ENCODE results near the gene RNF168. TPM values are rescaled to one million over a fixed set of nuclear protein-coding genes. Genes with fewer than 3 reads are reported as not detected.

The RNF168 gene
- total and polyA plus RNA-seq, 2 of the 4 experiments (the other 2 are of a cell fraction) = 2.5 to 15.2 TPM

DNA sequence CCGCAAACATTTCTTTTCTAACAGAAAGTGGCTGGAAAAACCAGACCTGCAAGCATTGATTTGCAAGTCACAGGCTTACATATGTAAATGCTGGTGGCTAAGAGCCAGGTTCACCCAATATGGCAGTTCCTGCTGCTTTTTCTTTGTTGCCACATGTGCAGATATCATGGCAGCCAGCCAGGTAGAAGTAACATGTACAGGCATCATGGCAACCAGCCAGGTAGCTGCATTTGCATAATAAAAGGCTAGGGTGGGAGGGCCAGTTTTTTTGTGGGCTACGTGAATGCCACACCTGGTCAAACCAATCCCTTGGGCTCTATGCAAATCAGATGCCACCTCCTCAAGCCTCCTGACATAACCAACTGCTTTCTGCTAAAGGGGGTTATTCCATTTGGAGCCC is 14.4 kb upstream of the RNF168 start:
- Histone ChIP-seq H3K56ac (ENCODE audit: extremely low read depth, insufficient read depth, low read length) (no peak overlapping the region), H2AK9ac (replicated peaks; ENCODE audit: low read depth, low read length, poor library complexity) (no peak overlapping the region), H3K9me1 (ENCODE audit: insufficient read depth, low read length) (no peaks in the 10 kb centered on the region; the same call in 1 of the 2 replicates), H3K14ac (replicated peaks; ENCODE audit: low read depth, low read length) (no peak overlapping the region), H3K4me1 (ENCODE audit: control insufficient read depth, insufficient read depth, low read length) (no peaks in the 10 kb centered on the region; the same call in 1 of the 2 replicates), H3K4me3 (ENCODE audit: insufficient read depth, low read depth, low read length) (no peak overlapping the region), H3K23ac (ENCODE audit: low read depth, low read length) (no peak overlapping the region), H2BK5ac (ENCODE audit: low read depth, low read length, poor library complexity, severe bottlenecking) (no peak overlapping the region), H2BK15ac (ENCODE audit: low read depth, low read length) (no peak overlapping the region), H3K27ac (ENCODE audit: insufficient read depth, low read length) (no peak overlapping the region), H2AFZ (replicated peaks; ENCODE audit: low read length, poor library complexity) (no peak overlapping the region), H3K4me2 (ENCODE audit: low read depth, low read length) (no peak overlapping the region), H3K18ac (ENCODE audit: low read depth, low read length) (no peak overlapping the region), H2BK120ac (ENCODE audit: low read depth, low read length) (no peak overlapping the region), H4K20me1 (ENCODE audit: insufficient read depth, low read length) (no peaks in the 10 kb centered on the region), H4K91ac (ENCODE audit: insufficient read depth, low read depth, low read length) (no peak overlapping the region), H4K5ac (ENCODE audit: low read depth, low read length) (no peak overlapping the region), H3K79me1 (ENCODE audit: low read depth in 1 of 2, low read length in 2 of 2) (no peaks in the 10 kb centered on the region), H4K8ac (ENCODE audit: low read depth in 2 of 2, low read length in 2 of 2) (no peak overlapping the region), H2BK20ac (ENCODE audit: low read depth, low read length) (no peak overlapping the region), H3K9me3 (ENCODE audit: control insufficient read depth, insufficient read depth, low read length) (peaks cover 31% of the 10 kb centered on the region), H3K36me3 (ENCODE audit: control insufficient read depth, insufficient read depth, low read length) (no peaks in the 10 kb centered on the region), H3K27me3 (ENCODE audit: control insufficient read depth, insufficient read depth, low read length) (no peaks in the 10 kb centered on the region), H2AK5ac (ENCODE audit: low read depth, low read length) (no peak overlapping the region), H3K9ac (ENCODE audit: low read depth, low read length) (no peak overlapping the region), H3K4ac (ENCODE audit: low read depth, low read length) (no peak overlapping the region)
- DNase-seq = no peak
- in situ Hi-C loops (cut with MboI; ENCODE audit: low sequenced_read_pairs) = loop anchor here (10.0 kb wide), 1 partner anchor 443 kb away; no protein-coding TSS in a partner anchor
- TF ChIP-seq, protein P1, sequence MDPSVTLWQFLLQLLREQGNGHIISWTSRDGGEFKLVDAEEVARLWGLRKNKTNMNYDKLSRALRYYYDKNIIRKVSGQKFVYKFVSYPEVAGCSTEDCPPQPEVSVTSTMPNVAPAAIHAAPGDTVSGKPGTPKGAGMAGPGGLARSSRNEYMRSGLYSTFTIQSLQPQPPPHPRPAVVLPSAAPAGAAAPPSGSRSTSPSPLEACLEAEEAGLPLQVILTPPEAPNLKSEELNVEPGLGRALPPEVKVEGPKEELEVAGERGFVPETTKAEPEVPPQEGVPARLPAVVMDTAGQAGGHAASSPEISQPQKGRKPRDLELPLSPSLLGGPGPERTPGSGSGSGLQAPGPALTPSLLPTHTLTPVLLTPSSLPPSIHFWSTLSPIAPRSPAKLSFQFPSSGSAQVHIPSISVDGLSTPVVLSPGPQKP (IDR thresholded peaks at IDR 0.05; ENCODE audit: borderline replicate concordance, low read depth, low read length) = no peak
- TF ChIP-seq MAZ (IDR thresholded peaks at IDR 0.05; ENCODE audit: borderline replicate concordance, low read depth, low read length) = no peak
- no peak for TF ChIP-seq CEBPB (IDR thresholded peaks at IDR 0.05; ENCODE audit: low read depth, low read length)
- CTCF ChIA-PET = no interaction called here
- dilution Hi-C loops (cut with HindIII; ENCODE audit: low sequenced_read_pairs, unreplicated experiment) = no loop called here
- WGBS, 2 experiments (ENCODE audit: extremely low coverage in 2 of 2, insufficient read length in 1 of 2) = no CpG with 5 or more reads among the region's 2 CpGs
- no TSS peak for BruUV-seq (replicated peaks)
- intact Hi-C loops (cut with micrococcal nuclease) = loop anchor here (2.0 to 5.0 kb wide), 2 partner anchors 436 to 491 kb away; partner anchors contain the start of gene TFRC
- POLR2A ChIA-PET (ENCODE audit: unreplicated experiment) = no interaction called here
- no peak for ATAC-seq (ENCODE audit: low read depth)

Data from IMR-90 (cell line).